ENCODE measurements around the gene HS3ST1.
"Not testable (repeated sequence)": the region's sequence is repeated elsewhere in the genome, so short reads cannot be mapped to it uniquely, and the experiment has no call there.

The HS3ST1 gene

DNA sequence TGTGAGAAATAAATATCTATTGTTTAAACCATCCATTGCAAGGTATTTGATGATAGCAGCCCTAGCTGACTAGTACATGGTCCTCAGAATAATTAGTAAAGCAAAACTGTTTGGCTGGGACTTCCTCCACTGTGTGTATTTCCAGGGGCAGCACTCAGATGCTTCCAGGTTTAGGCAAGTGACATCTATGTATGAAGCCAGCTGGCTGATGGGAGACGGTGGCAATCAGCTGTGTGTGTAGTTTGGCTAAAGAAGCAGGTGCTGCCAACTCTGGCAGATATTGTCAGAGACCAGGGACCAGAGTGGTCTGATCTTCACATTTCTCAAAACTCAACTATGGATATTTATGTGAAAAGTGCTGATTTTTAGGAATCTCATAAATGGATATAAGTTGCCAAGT lies 19.1 kb downstream of the HS3ST1 start:
- no peak overlapping the region for H3K27ac ChIP-seq
- no peak overlapping the region for H3K4me3 ChIP-seq

DNA sequence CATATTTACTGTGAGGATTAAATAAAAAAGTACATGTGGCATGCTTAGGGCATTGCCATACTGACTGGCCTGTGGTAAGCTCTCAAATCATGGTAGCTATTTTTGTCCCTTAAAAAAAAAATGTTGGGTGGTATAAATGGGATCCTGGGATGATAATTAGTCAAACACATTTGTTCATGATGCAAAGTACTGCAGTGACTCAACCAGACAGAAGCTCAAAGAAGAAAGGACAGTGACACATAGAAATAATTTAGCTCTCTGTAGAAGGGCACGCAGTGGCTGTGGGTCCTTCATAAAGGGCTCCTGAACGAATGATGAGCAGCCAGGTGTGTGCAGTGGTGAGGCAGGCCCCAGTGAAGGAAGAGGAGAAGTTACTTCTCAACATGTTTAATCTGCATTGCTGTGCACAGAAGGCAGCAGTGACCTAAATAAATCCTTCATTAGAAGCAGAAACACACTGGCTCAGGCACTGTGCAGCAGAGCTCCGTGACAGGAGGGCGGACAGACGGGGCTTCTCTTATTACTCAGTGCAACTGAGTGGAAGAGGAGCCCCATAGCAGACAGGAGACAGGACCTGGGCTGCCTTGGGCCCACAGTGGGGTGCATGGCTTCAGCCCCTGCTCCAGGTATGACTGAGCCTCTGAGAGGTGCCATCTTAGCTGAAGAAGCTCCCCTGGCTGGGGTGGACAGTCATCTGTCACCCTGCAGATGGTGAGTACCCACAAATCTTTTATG lies 20.3 kb downstream of the HS3ST1 start:
- no peak overlapping the region for H3K4me3 ChIP-seq

DNA sequence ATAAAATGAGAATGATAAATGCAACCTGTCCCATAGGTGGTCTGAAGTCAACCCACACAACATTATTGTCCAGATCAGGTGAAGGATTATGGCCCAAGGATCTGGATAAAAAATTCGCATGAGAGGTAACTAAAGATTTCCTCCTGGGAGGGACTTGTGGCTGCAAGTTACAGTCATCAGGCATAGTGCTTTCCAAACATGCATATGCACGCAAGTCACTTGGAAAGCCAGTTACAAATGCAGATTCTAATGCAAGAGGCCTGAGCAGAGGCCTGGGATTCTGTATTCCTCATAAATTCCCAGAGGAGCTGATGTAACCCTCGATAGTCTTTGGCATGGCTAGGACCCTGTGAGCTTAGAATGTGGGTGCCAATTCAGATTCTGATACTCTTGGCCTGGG lies 21.1 kb downstream of the HS3ST1 start:
- no peak overlapping the region for H3K4me3 ChIP-seq
- no peak overlapping the region for H3K27ac ChIP-seq

More for the DNA sequence above, 20.3 kb downstream of the HS3ST1 start:
- H3K27ac ChIP-seq = no peak overlapping the region

DNA sequence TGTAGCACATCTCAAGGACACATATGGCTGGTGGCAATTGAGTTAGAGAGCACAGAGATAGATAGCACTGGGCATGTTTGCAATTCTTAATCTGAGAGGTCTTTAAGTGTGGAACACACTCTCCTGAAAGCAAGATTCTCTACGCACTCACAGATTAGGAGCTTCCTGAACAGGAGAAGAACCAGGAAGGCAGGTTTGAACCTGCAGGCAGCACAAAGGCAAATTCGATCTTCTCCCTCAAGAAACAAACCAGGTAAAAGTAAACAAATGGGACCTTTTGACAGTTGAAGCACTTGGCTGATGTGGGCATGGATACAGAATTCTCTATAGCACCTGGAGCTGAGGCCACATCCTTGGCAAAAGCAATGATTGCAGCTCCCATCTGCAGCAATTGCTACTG lies 24.3 kb downstream of the HS3ST1 start:
- H3K27ac ChIP-seq = no peak overlapping the region
- H3K4me3 ChIP-seq = no peak overlapping the region

DNA sequence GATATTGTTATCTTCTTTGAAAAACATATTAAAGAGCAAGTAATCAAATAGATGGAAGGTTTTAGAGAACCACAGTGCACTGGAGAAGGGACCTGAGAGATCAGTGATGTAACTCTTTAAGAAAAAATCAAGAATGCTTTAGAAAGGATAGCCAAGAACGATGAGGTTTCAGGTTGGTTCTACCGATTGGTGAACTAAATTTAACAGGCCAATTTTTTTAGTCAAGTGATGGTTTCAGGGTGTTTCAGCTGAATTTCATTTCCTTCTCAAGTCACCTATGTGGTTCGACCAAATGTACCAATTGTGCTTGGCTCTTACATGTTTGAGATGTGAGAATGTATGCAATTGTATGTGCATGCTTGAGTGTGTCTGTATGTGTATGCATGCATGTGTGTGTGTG lies 26.5 kb downstream of the HS3ST1 start:
- Histone ChIP-seq H3K27ac (no peak overlapping the region), H3K4me3 (no peak overlapping the region)

DNA sequence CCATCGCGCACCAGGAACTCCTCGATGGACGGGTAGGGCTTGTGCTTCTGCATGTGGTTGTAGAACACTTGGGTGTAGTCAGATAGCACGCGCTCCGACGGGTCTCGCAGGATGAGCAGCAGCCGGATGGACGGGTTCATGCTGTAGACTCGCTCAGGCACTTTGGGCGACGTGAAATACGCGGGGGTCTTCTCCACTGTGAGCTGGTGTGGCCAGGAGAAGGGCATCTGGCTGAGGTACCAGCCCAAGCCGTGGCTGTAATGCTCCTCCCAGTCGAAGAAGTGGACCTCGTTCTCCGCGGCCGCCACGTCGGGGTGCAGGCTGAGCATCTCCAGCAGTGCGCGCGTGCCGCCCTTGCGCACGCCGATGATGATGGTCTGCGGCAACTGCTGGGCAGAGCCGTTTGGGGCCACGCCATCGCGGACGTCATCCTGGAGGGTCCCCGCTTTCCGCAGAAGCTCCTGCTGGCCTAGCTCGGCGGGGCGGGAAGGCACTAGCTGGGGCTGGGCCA lies 29.2 kb downstream of the HS3ST1 start:
- H3K4me3 ChIP-seq = no peak overlapping the region
- H3K27ac ChIP-seq = no peak overlapping the region

DNA sequence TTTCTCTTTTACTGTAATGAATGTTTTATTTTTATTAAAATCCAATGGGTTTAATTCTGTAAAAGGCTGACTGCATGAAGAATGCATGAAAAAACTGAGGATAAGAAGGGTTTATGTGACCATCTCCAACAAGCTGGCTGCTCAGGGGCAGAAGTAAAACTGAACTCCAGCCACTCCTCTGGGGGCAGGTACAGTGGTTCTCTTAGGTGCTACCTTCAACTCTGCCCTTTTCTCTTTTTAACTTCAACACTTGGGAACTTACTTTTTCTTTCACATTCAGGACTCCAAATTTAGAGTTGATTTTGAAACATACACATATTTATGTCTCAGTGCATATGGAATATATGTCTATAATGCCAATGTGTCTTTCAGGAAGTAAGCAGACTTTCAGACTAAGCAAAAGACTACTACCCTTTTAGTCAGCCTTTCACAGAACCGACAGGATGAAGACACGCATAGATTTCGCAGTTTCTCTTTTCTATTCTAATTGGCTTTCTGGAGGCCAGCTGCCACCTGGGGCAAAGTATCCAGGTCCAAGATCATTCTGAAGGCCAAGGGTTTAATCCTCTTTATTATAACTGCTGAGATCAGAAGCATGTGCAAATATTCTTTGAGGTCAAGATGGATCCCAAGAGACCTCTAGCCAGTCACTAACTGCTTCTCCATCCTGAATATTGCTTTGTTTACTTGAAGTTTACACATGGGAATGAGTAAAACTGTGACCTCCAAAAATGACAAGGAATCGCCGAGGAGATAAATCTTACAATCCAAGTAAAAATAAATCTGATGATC lies 30.7 kb downstream of the HS3ST1 start:
- peak overlapping the region in 6 of 21 experiments; percentile 11 to 59 (median 25) for H3K27ac ChIP-seq
- no peak overlapping the region for H3K4me3 ChIP-seq

DNA sequence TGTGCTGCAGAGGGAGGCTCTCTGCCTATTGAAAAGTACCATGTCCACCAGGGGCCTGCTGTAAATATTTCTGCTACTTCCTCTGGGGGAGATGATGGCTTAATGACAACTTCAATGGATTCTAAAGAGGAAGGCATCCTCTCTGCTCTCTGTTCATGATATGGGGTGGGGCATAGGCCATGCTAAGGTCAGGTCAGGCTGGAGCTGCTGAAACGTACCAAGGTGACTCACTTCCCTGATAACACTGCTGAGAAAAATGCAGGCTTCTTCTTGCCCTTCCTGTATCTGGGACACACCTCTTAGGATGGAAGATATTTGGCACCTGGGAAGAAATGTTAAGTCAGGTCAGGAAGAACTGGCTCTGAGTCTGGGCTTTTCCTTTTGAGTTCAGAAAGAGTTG lies 31.5 kb downstream of the HS3ST1 start:
- Histone ChIP-seq H3K27ac (peak overlapping the region in 2 of 21 experiments; percentile 14 to 59), H3K4me3 (no peak overlapping the region)

DNA sequence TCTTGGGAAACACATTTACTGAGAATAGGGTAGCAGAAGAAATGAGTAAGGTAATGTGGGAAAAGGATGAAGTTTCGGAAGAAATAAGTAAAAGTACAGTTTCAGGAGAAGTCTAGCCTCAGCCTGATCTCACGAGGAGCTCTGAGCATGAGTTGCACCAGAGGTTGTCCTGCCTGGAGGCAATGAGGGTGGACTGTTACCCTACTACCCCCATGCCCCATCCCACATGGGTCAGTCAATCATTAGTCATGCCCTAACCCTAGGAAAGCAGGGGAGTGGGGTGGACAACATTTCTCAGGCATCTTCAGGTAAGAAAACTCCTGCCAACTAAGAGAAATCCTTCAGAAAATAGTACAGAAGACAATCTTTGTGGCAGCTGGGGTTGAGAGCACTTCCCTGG lies 35.1 kb downstream of the HS3ST1 start:
- no peak overlapping the region for H3K27ac ChIP-seq
- H3K4me3 ChIP-seq = no peak overlapping the region

DNA sequence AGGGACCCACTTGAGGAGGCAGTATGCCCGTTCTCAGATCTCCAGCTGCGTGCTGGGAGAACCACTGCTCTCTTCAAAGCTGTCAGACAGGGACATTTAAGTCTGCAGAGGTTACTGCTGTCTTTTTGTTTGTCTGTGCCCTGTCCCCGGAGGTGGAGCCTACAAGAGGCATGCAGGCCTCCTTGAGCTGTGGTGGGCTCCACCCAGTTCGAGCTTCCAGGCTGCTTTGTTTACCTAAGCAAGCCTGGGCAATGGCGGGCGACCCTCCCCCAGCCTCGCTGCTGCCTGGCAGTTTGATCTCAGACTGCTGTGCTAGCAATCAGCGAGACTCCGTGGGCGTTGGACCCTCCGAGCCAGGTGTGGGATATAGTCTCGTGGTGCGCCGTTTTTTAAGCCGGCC lies 44.6 kb downstream of the HS3ST1 start:
- H3K27ac ChIP-seq, H3K4me3 ChIP-seq: not testable (repeated sequence)

DNA sequence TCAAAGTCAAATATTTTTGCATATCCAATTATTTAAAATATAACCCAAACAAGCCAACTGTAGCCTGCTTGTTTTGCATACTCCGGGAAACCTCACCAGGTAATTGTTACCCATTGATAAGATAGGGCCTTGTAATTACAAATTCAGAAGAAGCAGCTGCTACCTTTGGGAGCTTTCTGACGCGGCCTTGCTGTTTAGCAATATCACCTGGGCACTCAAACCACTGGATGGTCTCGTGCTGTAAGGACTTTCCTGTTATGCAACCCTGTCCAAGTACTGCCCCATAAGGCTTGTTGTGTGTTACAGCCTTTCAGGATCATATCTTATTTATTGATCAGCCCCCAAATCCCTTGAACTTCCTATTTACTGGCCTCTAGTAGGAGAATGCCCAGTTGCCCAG lies 52.1 kb downstream of the HS3ST1 start:
- no peak overlapping the region for H3K27ac ChIP-seq
- no peak overlapping the region for H3K4me3 ChIP-seq

DNA sequence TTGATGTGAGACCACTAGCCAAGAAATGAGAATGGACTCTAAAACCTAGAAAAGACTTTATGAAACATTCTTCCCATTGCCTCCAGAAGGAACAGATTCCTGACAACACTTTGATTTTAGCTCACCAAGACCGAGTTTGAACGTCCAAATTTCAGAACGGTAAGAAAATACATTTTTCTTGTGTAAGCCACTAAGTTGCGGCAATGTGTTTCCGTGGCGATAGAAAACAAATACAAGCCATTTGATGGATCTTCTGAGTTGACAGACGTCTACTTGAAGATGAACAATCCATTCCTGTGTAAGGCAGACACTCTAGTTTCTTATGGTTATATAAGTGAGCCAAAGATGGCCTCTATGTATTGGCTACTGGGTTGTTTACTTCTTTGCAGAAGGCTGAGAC lies 52.5 kb downstream of the HS3ST1 start:
- Histone ChIP-seq H3K27ac (no peak overlapping the region), H3K4me3 (no peak overlapping the region)

DNA sequence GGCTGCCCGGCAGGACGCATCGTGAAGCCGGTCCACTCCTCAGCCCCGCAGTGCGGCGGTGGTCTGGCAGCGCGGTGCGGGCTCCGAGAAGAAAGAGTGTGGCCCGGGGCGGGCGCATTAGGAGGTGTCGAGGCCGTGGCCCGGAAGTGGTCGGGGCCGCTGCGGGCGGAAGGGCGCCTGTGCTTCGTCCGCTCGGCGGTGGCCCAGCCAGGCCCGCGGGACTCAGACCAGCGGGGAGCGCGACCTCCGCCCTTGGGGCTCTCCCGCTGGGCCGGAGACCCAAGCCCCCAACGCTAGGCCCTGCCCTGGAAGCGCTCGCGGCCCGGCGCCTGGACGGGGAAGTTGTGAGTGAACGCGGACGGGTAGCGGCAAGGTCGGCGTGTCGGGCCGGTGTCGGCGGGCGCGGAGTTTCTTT lies 60.0 kb downstream of the HS3ST1 start:
- Histone ChIP-seq H3K4me3 (no peak overlapping the region), H3K27ac (no peak overlapping the region)

DNA sequence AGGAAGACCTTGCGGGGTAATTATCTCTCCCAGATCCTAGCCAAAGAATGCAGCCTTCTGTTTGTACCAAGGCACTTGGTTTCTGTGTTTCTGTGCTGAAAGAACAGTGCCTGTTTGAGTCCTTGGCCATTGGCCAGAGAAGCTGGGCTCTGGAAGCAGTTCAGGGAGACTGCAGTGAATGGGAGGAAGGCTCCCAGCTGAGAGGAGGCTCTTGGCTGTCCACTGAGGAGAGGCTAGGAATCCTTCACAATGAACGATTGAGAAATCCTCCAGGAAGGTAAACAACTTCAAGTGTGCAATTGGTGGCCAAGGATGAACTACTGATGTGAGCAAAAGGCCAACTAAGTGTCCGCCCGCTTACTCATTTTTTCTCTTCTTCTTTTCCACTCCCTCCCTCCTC lies 61.3 kb downstream of the HS3ST1 start:
- no peak overlapping the region for H3K27ac ChIP-seq
- no peak overlapping the region for H3K4me3 ChIP-seq

DNA sequence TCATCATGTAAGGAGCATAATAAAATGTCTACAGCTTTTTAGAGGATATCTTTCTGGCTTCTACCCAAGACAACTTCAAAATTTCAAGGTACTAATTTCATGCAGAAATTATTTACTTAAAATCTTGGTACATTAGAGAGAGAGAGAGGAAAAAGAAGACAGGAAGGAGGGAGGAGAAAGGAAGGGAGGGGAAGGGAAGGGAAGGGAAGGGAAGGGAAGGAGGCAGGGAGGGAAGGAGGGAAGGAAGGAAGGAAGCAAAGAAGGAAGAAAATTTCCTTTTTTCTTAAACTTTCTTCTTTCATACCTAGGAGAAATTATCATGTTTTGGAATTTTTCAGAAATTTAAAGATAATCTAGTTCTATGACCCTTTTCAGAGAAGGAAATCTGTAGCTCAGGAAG lies 61.8 kb downstream of the HS3ST1 start:
- Histone ChIP-seq H3K27ac (no peak overlapping the region), H3K4me3 (no peak overlapping the region)

DNA sequence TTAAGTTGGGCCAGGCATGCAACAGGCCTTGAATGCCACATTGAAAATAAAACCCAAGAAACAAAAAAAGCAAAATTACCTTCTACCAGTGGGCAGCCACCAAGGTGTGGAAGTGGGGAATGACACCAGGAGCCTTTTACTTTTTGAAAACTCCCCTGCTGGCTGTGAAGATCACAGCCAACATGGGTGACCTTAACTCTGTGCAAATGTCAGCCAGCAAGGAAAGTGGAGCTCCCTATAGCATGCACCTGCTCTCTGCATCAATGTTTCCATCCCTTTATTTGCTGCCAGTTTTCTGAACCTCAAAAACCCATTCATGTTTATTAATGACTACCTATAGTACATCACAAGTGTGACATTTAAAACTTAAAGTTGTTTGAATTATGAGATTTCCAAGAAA lies 63.7 kb downstream of the HS3ST1 start:
- H3K27ac ChIP-seq = no peak overlapping the region
- H3K4me3 ChIP-seq = no peak overlapping the region

DNA sequence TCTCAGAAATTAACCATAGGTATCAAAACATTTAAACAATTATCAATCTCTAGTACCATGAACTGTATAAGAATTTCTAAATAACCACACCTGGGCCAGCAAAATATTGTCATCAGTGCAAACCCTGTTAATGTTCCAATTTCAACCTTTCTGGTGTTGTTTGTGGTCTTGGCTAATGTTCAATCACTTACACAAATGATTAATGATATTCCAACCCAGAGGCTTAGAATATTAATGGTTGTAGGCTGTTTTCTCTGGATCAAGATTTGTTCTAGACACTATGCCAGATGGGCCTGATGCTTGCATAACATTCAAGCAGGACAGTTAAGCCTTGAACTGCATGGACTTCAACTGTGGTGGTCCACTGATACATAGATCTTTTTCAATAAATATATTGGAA lies 69.1 kb downstream of the HS3ST1 start:
- no peak overlapping the region for H3K4me3 ChIP-seq

DNA sequence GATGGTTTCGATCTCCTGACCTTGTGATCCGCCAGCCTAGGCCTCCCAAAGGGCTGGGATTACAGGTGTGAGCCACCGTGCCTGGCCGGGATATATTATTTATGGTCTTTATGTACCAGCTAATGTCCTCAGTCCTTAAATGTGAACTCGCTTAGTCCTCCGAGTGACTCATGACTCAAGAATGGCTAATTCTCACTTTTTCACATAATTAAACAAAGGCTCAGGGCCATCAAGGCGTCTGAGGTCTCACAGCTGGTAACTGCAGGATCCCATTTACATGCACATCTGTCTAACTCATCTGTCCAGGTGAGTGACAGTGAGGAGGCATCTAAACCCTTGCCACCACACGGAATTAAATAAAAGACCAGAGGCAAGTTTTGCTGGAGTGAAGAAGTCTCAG lies 73.5 kb downstream of the HS3ST1 start:
- no peak overlapping the region for H3K4me3 ChIP-seq
- H3K27ac ChIP-seq = no peak overlapping the region

More for the DNA sequence above, 69.1 kb downstream of the HS3ST1 start:
- no peak overlapping the region for H3K27ac ChIP-seq

DNA sequence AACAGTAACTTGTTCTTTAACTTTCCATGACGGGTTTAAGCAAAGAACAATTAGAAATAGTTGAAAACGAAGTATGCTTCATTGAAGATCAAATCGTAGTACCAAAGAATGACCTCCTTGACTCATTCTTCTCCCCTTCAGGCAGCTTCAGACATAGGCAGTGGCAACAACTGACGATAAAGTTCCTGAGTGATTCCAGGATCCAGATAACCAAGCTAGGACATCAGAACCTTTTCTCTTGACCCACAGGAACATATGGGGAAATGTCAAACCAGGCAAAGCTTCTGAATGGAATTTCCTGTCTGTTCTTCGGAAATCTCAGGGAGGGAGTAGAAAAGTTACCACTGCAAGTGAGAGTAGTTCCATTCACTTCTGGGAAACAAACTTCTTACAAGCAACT lies 74.2 kb downstream of the HS3ST1 start:
- H3K4me3 ChIP-seq = no peak overlapping the region
- no peak overlapping the region for H3K27ac ChIP-seq

DNA sequence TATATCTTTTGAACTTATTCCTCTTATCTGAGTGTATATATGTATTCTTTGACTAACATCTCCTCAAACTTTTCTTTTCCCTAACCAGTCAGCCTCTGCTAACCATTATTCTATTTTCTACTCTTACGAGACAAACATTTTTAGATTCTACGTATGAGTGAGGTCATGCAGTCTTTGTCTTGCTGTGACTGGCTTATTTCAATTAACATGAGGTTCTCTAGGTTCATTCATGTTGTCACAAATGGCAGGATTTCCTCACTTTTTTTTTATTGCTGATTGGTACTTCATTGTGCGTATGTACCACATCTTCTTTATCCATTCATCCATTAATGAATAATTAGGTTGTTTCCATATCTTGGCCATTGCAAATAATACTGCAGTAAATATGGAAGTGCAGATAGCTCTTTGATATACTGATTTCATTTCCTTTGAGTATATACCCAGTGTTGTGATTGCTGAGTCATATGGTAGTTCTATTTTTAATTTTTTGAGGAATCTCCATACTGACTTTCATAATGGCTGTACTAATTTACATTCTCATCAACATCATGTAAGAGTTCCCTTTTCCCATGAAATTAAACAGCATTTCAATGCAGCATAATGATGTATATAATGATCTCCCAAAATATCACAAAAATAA lies 80.1 kb downstream of the HS3ST1 start:
- no peak overlapping the region for H3K27ac ChIP-seq
- no peak overlapping the region for H3K4me3 ChIP-seq

DNA sequence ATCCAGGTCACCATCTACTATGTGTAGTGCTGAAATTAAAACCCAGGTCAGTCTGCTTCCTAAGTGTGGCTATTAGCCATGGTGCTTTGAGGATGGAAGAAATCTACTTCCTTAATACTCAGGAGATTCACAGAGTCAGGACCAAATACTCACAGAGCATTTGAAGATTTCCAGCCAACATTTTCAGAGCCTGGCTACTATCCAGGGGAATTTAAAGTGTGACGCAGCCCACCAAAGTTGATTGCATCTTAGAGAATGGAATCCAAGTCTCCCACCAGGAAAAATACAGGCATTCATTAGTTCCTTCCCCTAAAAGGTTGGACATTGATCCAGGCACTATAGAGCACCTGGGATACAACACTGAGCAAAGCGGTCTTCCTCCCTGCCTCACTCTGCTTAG lies 83.8 kb downstream of the HS3ST1 start:
- Histone ChIP-seq H3K4me3 (no peak overlapping the region), H3K27ac (no peak overlapping the region)
